Measurements from ENCODE around the gene CETN2.
"Not testable (repeated sequence)": the region's sequence is repeated elsewhere in the genome, so short reads cannot be mapped to it uniquely, and the experiment has no call there.

The CETN2 gene

DNA sequence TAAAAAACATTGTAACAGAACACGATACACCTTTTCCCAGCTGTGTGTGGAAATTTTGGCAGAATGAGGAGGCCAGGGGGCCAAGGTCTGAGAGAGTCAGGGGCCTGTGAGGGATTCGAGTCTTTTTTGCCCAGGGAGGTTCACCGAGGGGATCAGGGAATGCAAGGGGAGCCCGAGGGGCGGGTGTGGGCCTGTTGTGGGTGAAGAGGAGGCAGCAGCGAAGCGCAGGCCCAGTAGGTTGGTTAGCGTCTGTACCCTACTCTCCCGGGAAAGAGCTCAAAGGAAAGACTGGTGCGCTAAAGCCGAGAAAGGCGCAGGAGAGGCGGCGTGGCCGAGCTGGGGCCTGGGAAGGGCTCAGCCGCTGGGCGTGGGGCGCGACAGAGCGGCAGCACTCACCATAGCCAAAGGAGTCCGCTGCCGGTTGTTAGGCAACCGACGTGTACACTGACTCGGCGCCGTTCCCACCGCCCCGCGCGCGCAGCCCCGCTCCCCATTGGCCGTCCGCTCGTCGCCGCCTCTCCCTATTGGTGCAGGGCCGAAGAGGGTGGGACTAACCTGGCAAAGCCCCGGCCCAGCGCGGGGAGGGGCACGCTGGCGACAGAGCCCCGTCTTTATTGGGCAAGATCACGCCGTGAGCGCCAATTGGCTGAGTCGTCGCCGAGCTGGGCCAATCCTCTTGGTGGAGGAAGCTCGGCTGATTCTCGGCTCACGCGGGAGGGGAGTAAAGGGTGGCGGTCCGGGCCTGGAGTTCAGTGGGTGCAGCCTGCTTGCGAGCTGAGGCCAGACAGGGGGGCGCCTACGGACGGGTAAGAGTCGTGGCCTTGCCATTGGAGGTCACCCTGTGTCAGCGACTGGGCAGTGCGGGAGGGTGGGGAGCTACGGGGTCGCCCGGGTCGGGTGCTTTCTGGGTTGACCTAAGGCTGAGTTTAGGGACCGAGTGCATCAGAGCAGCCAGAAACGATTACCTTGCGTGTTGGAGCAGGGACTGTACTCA, at the start of gene CETN2, which contains the start of gene NSDHL:
Gene CETN2, minus strand, starts transcription at position 446 of the 994 bp plus-strand sequence. Its CDS starts 47 bp downstream, at position 399.
Gene NSDHL, plus strand, starts transcription at position 752 of the 994 bp plus-strand sequence. CDS start 15,262 bp downstream, outside the sequence.
- peak; percentile 82 for DNase-seq

DNA sequence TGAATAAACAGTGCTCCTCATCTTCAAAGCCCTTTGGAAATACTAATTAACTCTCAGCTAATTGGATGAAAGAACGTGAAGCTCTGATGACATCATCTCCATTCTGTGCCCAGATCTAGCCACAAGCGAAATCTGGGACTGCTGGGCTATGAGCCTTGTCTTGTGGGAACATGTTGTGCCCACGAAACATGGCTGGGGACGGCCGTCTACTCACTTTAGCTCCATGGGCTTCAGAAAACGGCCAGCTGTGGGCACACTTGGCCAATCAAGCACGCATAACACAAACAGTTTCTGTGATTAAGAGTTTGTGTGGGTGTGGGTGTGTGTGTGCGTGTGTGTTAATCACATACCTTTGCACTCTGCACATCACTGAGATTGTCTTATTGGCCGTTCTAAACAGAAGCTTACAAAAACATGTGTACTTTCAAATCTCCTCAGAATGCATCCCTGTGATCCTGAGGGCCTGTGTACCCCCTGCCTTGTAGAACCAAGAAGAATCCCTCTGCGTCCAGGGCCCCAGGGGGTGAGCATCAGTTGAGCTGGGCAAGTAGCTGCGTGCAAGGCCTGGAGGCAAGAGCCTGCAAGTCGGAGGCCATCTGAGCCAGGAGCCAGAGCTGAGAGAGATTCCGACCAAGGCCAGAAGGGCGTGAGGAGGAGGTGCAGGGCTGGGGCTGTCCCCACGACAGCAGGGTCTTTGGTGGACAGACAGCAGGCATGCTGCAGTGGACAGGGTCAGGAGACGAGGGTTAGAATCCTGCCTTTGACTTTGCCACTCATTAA, 48.6 kb upstream of the CETN2 start:
- DNase-seq = no peak

DNA sequence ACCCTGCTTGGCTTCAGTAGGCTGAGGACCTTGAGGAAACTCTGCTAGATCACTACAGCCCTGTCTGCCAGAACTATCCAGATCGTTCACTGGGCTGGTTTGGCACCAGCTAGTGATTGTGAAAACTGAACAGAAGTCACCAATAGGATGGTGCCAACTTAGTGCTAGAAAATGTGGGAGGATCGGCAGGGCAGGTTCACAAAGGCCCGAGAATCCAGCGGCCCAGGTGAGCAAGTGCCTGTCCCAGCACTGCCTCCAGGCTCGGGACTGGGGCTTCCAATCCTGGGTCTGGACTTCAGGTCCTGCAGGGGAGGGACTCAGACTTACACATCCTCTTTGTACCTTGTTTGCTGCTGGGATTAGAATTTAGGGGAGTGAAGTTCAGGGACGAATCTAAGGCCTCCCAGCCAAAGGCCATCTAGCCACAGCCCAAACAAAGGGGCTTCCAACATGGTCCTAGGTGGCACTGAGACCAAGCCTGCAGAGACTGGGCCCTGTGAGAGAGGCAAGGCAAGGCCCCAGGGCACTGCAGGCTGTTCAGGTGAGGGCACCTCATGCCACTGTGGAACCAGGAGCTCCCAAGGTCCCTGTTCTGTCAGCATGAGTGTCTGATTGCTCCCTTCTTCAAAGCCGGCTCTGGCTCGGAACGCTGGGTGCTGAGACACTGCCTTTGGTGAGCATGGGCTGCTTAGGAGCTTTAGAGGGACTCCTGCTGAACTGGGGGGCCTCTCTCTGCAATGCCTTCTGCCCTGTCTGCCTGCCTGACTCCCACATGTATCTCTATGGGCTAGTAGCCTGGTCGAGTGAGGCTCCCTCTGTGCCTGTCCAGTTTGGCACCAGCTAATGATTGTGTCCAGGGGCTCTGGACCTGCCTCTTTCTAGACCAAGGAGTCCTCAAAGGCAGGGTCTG, 46.6 kb upstream of the CETN2 start:
- no peak for DNase-seq

DNA sequence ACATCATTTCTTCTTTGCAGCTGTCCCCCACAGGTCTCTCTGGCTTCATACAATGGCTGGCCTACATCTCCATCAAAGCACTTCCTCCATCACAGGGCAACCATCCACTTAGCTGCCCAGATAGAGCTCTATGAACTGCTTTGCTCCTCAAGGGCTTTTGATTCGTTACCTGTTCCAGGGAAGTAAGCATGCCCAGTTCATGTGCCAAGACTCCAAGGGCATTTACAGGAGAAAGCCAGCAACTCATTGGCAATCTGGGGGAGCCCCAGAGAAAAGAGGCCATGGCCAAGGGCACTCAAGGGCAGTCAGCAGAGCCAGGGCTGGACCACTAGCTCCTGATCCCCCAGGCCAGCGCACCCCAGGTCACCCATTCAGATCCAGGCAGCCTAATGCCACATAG, 42.8 kb upstream of the CETN2 start:
- no peak for DNase-seq

DNA sequence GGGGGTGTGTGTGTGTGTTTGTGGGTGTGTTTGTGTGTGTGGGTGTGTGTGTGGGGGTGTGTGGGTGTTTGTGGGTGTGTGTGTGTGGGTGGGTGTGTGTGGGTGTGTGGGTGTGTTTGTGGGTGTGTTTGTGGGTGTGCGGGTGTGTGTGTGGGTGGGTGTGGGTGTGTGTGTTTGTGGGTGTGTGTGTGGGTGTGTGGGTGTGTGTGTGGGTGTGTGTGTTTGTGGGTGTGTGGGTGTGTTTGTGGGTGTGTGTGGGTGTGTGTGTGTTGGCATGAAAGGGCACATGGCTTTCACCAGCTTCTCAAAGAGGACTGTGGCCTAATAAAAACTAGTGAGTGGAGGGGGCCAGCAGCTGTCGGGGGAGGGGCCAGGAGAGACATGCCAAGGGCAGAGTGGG, 42.0 kb upstream of the CETN2 start:
- DNase-seq = no peak

DNA sequence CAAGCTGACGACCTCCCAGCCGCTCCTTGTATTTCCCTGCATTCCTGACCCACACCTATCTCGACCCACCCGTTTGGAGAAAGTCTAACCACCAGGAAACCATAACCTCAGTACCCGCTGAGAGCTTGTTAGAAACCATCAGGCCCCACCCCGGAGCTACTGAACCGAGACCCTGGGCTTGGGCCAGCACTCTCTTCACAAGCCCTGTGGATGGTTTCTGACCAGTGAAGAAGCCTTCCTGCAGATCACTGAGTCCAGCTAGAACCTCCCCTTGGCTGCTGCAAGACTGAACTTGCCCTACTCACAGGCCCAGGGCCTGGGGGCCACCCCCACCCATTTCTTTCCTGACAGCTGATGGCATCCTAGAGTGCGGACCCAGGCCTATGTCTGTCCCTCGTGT, 40.7 kb upstream of the CETN2 start:
- no peak for DNase-seq

DNA sequence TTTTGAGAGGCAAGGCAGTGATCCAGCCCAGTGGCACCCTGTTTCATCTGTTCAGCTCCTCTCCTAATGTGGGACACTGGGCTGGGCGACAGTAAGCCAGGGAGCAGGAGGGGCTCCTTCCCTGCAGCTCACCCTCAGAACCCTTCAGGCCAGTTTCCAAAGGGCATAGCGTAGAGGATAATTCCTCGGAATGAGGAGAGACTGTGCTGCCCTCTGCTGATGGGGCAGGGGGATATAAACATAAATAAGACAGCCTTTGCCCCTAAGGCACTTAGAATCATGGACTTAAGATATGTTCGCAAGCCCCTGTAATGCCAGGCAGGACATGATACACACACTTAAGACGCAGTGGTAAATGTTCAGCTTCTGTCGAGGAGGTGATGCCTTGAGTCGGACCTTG, 39.4 kb upstream of the CETN2 start:
- no peak for DNase-seq

DNA sequence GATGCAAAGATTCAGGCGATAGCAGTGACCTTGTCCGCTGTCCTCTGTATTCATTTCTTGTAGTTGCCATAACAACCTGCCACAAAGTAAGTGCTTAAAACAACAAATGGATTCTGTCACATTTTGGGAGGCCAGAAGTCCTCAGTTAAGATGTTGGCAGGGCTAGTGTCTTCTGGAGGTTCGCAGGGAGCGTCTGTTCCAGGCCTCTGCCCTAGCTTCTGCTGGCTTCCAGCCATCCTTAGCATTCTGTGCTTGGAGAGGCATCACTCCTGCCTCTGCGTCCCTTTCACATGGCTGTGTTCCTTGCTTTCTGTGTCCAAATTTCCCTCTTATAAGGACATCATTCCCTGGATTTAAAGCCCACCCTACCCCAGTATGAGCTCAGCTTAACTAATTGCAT, 35.8 kb upstream of the CETN2 start:
- DNase-seq = no peak

DNA sequence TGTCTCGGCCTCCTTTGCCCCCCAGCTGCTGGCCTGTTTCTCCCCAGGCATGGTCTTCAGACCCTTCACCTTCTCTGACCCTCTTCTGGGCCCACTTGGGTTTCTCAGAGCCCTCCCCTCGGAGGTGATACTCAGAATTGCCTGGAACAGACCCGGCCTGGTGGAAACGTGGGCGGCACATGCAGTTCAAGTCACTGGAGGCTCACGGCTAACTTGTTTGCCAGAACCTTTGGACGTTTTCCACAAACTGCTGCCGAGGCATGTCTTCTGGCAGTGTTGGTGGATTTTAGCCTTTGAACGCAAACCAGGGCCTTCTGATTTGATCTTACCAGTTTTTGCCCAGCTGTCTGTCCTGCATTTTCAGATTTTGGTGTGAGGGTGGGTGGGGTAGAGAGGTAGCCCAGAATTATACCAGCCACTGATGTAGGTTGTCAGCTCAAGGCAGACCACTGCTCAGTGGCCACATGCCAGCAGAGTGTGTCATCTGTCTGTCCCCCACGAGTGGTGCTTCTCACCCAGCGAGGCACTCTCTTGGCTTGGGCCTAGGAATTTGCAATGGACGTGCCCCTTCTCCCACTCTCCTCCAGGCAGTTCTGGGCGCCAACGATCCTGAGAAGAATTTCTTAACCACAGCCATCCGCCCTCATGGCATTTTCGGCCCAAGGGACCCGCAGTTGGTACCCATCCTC, 34.8 kb upstream of the CETN2 start:
- no peak for DNase-seq

DNA sequence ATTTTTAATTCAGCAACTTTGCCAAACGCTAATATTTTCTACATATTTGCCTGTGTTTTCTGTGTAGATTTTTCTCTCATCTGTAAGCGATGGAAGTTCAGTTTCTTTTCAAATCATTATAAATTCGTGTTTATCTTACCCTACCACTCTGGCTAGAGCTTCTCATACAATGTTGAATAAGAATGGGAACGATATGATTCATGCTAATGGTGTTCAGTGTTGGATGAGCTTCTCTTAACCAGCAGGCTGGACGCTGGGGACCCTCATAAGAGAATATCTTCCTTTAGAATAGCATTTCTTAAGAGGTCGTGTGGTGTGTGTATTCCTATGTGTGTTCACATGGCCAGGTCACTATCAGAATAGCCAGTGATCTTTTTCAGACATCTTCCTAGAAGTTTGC, 31.3 kb upstream of the CETN2 start:
- DNase-seq = no peak

DNA sequence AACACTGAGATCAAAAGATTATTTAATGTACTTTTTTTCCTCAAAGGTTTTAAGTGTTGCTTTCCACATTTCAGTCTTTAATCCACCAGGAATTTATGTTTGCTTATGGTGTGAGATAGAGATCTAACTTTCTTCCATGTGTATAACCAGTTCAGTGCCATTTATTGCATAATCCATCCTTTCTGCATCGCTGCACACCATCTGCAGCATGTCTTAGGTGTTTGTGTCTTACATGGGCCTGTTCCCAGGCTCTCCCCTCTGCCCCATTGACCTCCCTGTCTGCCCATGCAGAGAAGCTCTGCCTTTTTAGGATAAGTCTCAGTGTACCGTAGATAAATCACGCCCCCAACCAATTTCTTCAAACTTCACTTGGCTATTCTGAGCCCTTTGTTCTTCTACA, 30.6 kb upstream of the CETN2 start:
- no peak for DNase-seq

DNA sequence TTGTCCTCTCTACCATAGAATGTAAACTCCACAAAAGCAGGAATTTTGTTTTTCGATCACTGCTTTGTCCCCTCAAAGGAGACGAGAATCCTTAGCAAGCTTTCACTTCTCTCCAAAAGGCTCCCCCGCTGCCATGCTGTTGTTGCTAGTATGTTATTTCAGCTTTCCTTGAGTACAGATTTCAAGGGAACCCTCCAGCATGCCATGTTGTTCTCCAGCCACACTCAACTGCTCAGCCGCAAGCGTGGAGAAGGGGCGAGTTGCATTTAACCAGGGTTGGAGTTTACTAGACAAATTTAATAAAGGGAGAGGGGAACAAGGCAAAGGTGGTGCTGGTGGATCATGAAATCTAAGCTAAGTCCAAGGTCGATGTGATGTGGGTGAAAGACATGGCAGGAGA, 23.4 kb upstream of the CETN2 start:
- no peak for DNase-seq

DNA sequence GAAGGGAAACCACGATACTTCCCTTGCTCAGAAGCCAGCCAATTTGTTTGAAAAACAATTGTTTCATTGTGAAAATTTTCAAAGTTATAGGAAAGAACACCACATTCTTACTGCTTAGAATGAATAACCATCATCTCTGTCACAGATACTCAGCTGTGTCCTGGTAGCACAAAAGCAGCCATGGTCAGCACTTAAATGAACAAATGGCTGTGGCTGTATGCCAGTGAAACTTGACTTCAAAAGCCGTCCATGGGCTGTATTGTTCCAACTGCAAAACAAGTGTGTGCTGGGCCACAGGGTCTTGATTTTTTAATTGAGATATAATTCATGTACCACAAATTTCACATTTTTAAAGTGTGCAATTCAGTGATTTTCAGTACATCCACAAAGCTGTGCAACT, 19.9 kb upstream of the CETN2 start:
- no peak for DNase-seq

DNA sequence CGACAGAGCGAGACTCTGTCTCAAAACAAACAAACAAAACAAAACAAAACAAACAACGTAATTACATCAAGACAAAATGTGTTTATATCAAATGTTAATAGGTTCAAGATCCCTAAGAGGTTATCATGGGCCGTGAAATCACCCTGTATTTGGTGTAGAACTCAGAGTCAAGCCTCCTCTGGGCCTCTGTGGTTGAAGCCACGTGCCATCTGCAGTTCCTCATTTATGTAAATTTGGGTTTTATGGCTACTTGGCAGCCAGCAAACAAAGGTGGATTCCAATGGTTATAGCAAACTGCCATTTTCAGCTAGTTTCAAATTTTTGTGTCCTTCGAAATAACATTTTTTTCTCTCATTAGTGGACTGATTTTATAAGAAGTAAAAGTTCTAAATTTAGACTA, 16.7 kb upstream of the CETN2 start:
- DNase-seq = no peak

DNA sequence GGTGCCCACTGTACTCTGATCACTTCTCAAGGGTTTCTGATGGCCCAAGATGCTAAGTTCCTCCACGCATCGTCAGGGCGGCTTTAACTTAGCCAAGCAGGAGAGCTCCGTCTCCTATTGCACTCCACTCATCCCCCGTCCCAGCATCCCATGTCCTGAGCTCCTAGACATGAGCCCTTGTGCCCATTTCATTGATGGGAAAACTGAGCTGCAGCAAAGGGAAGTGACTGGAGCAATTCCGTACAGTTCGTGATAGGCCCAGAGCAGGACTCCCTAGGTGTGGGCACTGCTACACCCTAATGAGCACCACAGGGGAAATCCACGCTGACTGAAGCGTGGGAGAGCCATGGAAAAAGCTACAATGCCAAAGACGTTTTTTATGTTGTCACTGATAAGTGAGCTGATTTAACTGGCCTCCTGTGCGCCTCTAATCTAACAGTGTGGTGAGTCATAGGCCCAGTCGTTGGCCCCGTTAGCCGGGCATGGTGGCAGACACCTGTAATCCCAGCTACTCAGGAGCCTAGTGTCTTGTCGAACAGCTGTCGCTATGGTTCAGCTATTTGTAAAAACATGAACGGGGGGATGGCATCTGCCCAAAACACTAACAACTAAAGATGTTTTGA, 15.2 kb upstream of the CETN2 start:
- DNase-seq = no peak

DNA sequence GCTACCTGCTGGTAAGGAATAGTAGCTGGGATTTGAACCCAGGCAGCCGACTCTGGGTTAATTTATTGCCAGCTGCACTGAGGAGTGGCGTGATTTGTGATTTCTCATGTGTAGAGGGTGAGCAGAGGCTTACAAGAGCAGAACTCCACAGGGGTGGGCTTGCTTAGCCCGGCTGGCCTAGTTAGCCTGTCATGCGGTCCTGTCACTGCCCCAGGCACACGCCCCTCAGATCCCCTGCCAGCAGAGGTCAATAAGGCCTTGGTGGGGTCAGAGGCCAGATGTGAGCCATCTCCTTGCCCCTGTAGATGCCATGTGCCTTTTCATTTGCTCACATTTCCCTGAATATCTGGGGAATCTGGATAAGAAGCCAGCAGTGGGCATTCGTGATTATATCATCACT, 13.7 kb upstream of the CETN2 start:
- DNase-seq = no peak

DNA sequence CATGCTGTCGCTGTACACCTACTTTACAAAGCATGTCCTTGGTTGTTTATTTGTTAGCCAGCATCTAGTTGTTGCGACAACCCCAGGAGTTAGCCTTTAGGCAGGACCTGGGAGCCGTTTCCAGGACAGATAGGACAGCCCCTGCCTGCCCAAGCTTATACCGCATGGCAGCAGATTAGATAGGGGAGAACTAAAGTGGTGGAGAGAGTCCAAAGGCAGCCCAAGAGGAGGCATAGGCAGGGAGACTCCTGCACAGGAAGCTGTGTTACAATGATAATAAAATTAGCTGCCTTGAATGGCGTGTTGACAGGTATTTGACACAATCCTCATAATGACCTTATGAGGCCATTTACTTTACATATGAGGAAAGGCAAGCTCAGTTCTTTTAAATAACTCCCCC, 13.3 kb upstream of the CETN2 start:
- no peak for DNase-seq

DNA sequence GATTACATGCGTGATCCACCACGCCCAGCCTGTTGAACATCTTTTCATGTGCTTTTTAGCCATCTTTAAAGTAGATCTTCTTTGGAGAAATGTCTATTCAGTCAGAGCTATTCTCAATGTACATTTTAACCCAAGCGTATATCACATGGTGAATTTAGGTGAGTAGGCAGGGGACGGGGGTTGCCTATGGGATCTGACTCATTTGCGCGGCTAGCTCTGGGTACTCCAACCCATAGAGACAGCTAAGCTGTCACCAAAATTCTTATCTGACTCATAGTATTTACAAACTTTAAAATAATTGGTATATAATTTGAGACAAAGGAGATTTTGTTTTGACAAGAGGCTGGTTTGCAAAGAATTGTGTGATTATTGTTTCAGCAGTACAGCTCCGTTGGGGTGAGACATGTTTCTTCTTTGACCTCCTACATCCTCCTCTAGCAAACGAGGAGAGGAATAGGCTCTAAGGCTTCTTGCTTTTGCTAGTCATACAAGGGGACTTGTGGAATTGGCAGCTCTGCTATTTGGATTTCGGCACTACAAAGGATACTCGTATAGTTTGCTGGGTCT, 12.3 kb upstream of the CETN2 start:
- no peak for DNase-seq

DNA sequence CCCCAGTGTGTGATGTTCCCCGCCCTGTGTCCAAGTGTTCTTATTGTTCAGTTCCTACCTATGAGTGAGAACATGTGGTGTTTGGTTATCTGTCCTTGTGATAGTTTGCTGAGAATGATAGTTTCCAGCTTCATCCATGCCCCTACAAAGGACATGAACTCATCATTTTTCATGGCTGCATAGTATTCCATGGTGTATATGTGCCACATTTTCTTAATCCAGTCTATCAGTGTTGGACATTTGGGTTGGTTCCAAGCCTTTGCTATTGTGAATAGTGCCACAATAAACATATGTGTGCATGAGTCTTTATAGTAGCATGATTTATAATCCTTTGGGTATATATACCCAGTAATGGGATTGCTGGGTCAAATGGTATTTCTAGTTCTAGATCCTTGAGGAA, 4.9 kb upstream of the CETN2 start:
- DNase-seq = not testable (repeated sequence)

DNA sequence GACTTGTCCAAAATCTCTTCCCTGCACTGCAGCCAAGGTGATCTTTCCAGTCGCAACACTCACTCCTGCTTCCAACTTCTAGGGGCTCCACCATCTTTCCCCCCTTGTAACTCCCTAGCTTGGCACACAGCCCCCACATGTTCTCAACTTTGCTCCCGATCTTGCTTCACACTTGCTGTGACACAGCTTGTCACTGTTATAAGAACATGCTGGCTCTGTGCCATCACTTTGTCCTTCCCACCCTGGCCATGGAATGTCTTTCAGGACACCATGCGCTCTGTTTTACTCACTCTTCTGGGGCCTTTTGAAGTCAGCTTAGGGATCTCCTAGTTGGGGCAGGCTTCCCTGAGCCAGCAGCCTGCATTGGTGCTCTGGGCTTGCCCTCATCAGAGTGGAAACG, 2.8 kb upstream of the CETN2 start:
- no peak for DNase-seq

DNA sequence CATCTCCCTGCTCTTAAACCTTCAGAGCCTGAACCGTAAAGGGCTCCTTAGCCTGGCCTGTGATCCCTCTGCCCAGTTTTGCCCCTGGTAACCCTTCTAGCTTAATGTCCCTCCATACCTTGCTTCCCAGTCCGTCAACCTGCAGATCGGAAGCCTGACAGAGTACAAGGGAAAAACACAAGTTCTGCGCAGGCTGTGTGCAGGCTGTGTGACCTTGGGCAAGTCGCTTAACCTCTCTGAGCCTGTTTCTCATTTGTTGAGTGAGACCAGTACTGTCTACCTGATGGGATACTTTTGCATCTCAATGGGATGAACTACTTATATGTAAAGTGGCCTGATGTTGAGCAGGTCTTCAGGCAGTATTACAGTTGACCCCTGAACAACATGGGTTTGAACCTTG, 2.0 kb upstream of the CETN2 start:
- DNase-seq = no peak

Data from NCI-H2081 treated with DMSO at 0.1 percent for 48 hours (cell line).